ENCODE data around the gene C10orf90.

C10orf90 gene

DNA sequence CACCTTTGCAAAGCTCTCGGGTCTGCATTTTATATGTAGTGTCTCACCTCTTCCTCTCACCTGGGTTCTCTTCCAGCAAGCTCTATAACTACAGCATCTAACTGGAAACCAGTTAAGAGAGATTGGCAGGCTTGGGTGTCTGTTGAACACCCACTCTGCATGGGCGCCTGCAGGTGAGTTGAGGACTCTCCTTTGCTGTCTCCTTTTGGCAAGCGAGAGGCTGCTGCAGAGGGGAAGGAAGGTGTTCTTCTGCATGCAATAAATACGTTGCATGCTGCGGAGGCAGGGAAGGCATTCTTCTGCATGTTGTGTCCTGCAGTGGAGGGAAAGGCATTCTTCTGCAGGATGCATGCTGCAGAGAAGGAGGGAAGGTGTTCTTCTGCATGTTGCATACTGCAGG is 200.8 kb downstream of the C10orf90 start:
- Histone ChIP-seq H3K4me3 (replicated peaks; ENCODE audit: insufficient read depth, low read length) (no peak overlapping the region), H3K27me3 (ENCODE audit: insufficient read depth, poor library complexity, severe bottlenecking) (no peaks in the 10 kb centered on the region), H3K27ac (replicated peaks) (no peak overlapping the region)
- DNase-seq (ENCODE audit: low read depth in 1 of 2, low spot score in 1 of 2) = no peak
- TF ChIP-seq GABPA (IDR thresholded peaks at IDR 0.05; ENCODE audit: low read depth) (no peak), SPI1 (IDR thresholded peaks at IDR 0.05; ENCODE audit: borderline replicate concordance, low read depth) (no peak), POLR2AphosphoS5 (IDR thresholded peaks at IDR 0.05; ENCODE audit: low read depth) (no peak)
- TF ChIP-seq, protein P1, sequence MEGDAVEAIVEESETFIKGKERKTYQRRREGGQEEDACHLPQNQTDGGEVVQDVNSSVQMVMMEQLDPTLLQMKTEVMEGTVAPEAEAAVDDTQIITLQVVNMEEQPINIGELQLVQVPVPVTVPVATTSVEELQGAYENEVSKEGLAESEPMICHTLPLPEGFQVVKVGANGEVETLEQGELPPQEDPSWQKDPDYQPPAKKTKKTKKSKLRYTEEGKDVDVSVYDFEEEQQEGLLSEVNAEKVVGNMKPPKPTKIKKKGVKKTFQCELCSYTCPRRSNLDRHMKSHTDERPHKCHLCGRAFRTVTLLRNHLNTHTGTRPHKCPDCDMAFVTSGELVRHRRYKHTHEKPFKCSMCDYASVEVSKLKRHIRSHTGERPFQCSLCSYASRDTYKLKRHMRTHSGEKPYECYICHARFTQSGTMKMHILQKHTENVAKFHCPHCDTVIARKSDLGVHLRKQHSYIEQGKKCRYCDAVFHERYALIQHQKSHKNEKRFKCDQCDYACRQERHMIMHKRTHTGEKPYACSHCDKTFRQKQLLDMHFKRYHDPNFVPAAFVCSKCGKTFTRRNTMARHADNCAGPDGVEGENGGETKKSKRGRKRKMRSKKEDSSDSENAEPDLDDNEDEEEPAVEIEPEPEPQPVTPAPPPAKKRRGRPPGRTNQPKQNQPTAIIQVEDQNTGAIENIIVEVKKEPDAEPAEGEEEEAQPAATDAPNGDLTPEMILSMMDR (IDR thresholded peaks at IDR 0.05; ENCODE audit: insufficient read depth, low read length) = no peak
- TF ChIP-seq, protein P2, sequence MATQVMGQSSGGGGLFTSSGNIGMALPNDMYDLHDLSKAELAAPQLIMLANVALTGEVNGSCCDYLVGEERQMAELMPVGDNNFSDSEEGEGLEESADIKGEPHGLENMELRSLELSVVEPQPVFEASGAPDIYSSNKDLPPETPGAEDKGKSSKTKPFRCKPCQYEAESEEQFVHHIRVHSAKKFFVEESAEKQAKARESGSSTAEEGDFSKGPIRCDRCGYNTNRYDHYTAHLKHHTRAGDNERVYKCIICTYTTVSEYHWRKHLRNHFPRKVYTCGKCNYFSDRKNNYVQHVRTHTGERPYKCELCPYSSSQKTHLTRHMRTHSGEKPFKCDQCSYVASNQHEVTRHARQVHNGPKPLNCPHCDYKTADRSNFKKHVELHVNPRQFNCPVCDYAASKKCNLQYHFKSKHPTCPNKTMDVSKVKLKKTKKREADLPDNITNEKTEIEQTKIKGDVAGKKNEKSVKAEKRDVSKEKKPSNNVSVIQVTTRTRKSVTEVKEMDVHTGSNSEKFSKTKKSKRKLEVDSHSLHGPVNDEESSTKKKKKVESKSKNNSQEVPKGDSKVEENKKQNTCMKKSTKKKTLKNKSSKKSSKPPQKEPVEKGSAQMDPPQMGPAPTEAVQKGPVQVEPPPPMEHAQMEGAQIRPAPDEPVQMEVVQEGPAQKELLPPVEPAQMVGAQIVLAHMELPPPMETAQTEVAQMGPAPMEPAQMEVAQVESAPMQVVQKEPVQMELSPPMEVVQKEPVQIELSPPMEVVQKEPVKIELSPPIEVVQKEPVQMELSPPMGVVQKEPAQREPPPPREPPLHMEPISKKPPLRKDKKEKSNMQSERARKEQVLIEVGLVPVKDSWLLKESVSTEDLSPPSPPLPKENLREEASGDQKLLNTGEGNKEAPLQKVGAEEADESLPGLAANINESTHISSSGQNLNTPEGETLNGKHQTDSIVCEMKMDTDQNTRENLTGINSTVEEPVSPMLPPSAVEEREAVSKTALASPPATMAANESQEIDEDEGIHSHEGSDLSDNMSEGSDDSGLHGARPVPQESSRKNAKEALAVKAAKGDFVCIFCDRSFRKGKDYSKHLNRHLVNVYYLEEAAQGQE (IDR thresholded peaks at IDR 0.05; ENCODE audit: insufficient replicate concordance, low read depth) = no peak

DNA sequence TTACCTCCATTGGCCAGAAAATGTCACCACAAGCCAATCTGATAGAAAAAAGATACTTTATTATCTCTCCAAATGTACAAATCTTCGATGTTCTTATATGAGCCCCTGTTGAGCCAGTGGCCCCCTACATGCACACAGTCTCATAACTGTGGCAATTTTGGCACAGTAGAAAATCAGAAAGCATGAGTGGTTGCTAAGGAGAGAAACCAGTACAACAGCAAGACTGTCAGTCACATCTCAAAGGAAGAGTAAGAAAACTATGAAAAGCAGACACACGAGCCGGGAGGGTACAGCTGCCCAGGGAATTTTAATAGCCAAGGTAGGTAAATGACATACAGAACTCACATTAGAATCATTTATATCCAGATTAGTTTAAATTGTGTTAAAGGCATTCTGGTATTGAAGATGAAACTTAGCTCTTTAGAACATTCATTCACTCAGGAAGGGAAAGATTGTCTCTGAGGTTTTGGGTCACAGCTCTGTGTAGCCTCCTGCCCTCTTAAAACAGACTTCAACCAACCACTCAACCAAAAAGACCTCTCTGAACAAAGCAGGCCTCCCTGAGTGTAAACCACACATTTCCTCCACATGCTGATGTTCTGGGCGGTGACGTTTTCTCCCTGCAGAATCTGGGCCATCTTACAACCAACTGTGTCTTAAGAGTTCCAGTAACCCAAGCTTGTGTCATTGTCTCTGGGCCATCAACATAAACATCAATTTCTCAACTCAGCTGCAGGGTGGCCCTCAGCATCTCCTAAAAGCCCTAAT is 201.4 kb downstream of the C10orf90 start:
- DNase-seq (ENCODE audit: low read depth in 1 of 2, low spot score in 1 of 2) = no peak

DNA sequence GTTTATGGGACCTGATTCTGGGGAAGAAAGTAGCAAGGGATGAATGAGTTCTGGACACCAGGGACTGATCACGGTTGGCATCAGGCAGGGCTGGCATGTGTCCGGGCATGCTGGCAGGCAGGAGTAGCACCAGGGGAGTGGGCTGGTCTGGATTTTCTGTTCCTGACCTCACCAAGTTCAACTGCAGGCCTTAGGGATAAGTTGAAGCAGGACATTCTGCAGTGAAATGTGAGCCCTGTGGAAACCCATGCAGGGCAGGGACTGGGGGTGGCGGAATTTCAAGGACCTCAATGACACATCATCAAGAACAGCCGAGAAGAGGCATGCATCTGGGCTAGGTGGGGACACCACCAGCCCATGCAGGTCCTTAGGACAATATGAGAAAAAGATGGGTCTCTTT is 202.0 kb downstream of the C10orf90 start:
- DNase-seq (ENCODE audit: low read depth in 1 of 2, low spot score in 1 of 2) = no peak
- TF ChIP-seq POLR2AphosphoS5 (IDR thresholded peaks at IDR 0.05; ENCODE audit: low read depth) (no peak), GABPA (IDR thresholded peaks at IDR 0.05; ENCODE audit: low read depth) (no peak), SPI1 (IDR thresholded peaks at IDR 0.05; ENCODE audit: borderline replicate concordance, low read depth) (no peak)
- TF ChIP-seq, protein P1 (IDR thresholded peaks at IDR 0.05; ENCODE audit: insufficient read depth, low read length) = no peak
- TF ChIP-seq, protein P2 (IDR thresholded peaks at IDR 0.05; ENCODE audit: insufficient replicate concordance, low read depth) = no peak

More for the DNA sequence above, 201.4 kb downstream of the C10orf90 start:
- Histone ChIP-seq H3K27me3 (ENCODE audit: insufficient read depth, poor library complexity, severe bottlenecking) (no peaks in the 10 kb centered on the region), H3K4me3 (replicated peaks; ENCODE audit: insufficient read depth, low read length) (no peak overlapping the region), H3K27ac (replicated peaks) (no peak overlapping the region)
- TF ChIP-seq SPI1 (IDR thresholded peaks at IDR 0.05; ENCODE audit: borderline replicate concordance, low read depth) = no peak
- TF ChIP-seq, protein P1 (IDR thresholded peaks at IDR 0.05; ENCODE audit: insufficient read depth, low read length) = no peak

DNA sequence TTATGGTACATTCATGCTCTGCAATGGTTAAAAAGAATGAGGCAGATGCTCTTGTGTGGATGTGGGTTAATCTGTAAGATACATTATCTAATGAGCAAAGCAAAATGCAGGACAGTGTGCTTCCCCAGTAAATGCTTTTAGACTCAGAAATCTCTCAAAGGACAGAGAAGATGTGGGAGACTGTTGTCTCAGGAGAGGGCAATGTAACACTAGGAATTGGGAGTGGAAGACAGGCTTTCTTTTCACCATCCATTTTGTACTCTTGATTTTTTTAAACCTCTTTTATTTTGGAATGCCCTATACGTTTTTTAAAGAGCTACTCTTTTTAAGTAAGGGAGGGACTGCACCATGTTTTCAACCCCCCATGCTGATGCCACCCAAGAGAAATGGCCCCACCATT is 204.7 kb downstream of the C10orf90 start:
- Histone ChIP-seq H3K27me3 (ENCODE audit: insufficient read depth, poor library complexity, severe bottlenecking) (no peaks in the 10 kb centered on the region), H3K27ac (replicated peaks) (no peak overlapping the region), H3K4me3 (replicated peaks; ENCODE audit: insufficient read depth, low read length) (no peak overlapping the region)
- TF ChIP-seq SPI1 (IDR thresholded peaks at IDR 0.05; ENCODE audit: borderline replicate concordance, low read depth) (no peak), POLR2AphosphoS5 (IDR thresholded peaks at IDR 0.05; ENCODE audit: low read depth) (no peak), GABPA (IDR thresholded peaks at IDR 0.05; ENCODE audit: low read depth) (no peak)
- TF ChIP-seq, protein P2 (IDR thresholded peaks at IDR 0.05; ENCODE audit: insufficient replicate concordance, low read depth) = no peak
- TF ChIP-seq, protein P1 (IDR thresholded peaks at IDR 0.05; ENCODE audit: insufficient read depth, low read length) = no peak
- no peak for DNase-seq (ENCODE audit: low read depth in 1 of 2, low spot score in 1 of 2)

More for the DNA sequence above, 202.0 kb downstream of the C10orf90 start:
- no peak overlapping the region for H3K4me3 ChIP-seq (replicated peaks; ENCODE audit: insufficient read depth, low read length)
- H3K27me3 ChIP-seq (ENCODE audit: insufficient read depth, poor library complexity, severe bottlenecking) = no peaks in the 10 kb centered on the region
- no peak overlapping the region for H3K27ac ChIP-seq (replicated peaks)

Data from HL-60 (cell line).